HUES6 (cell line): ENCODE results near the gene PPARA.

Experiments
- H3K27ac ChIP-seq: 2 replicates; pipeline ENCODE4 v1.7.0; 2013; ENCODE audit warnings: low read depth, mild to moderate bottlenecking, low read length, inconsistent platforms
- H3K27me3 ChIP-seq: 2 replicates; pipeline ENCODE4 v1.6.1; 2013; ENCODE audit warnings: low read length; ENCODE audit not compliant: control insufficient read depth, insufficient read depth
- H3K36me3 ChIP-seq: 2 replicates; pipeline ENCODE4 v1.6.1; 2013; ENCODE audit warnings: low read length; ENCODE audit not compliant: control insufficient read depth, insufficient read depth
- H3K4me1 ChIP-seq: 2 replicates; pipeline ENCODE4 v1.6.1; 2013; ENCODE audit warnings: low read length; ENCODE audit not compliant: control insufficient read depth, insufficient read depth
- H3K4me3 ChIP-seq: 2 replicates; pipeline ENCODE4 v1.5.1; 2013; ENCODE audit warnings: low read depth, low read length
- H3K9ac ChIP-seq: one replicate; pipeline ENCODE4 v1.6.1; 2013; ENCODE audit warnings: mild to moderate bottlenecking, low read length
- H3K9me3 ChIP-seq: 2 replicates; pipeline ENCODE4 v1.6.1; 2013; ENCODE audit warnings: low read depth, low read length; ENCODE audit not compliant: control insufficient read depth, insufficient read depth

PPARA gene

DNA sequence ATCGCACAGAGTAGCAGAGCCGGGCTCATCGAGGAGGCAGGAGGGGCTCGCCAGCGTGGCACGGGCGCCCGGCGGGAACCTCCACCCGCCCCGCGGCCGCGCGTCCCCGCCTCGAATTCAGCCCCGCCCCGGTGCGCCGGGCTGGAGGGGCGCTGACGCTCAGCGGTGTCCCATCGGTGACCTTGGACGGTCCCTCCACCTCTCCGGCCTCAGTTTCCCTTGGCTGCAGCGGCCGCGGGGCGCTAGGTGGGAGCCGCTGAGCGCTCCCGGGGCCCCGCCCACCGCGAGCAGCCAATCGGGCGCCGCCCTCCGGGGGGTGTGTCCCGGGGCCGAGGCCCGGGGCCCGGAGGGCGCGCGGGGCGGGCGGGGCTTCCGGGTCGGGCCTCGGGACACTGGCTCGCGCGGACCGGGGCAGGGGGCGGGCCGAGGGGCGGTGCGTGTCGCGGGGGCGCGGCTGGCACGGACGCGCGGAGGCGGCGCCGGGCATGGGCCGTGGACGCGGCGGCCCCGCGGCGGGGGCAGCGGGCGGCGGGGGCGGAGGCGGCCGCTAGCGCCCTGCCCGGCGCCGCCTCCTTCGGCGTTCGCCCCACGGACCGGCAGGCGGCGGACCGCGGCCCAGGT is at the start of gene PPARA:
PPARA (plus strand) TSS at position 493 of the 621 bp plus-strand sequence. CDS start 47,858 bp downstream, outside the sequence.
- Histone ChIP-seq H3K4me1 (peaks cover 11% of the 10 kb centered on the region; the same call in 1 of the 2 replicates), H3K9me3 (no peaks in the 10 kb centered on the region), H3K4me3 (peak within 1 kb of the TSS; percentile 89), H3K27ac (no peak within 1 kb of the TSS), H3K27me3 (peaks cover 69% of the 10 kb centered on the region), H3K9ac (peak within 1 kb of the TSS; percentile 48), H3K36me3 (no peaks in the 10 kb centered on the region)

DNA sequence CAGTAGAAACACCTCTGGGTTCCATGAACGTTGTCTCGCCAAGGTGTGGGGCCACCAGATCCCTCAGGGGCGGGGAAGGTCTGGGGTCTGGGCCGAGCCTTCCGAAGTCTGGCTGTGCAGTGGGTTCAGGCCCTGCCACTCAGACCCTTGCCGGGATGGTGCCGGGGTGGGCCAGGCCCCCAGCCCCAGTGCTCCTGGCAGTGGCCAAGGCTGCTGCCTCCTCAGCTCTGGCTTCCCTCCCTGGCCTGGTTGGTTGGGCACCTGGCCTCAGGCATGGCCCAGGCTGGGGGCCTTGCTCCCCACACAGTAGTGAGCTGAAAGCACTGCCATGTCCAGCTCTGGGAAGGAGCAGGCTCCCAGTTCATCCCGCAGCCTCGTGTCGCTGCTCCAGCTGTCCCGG is 48.2 kb upstream of the PPARA start:
- H3K27ac ChIP-seq = no peak overlapping the region
- no peaks in the 10 kb centered on the region for H3K36me3 ChIP-seq
- no peaks in the 10 kb centered on the region for H3K9me3 ChIP-seq
- no peaks in the 10 kb centered on the region for H3K27me3 ChIP-seq
- H3K4me1 ChIP-seq = no peaks in the 10 kb centered on the region
- H3K4me3 ChIP-seq = no peak overlapping the region
- H3K9ac ChIP-seq = no peak overlapping the region

DNA sequence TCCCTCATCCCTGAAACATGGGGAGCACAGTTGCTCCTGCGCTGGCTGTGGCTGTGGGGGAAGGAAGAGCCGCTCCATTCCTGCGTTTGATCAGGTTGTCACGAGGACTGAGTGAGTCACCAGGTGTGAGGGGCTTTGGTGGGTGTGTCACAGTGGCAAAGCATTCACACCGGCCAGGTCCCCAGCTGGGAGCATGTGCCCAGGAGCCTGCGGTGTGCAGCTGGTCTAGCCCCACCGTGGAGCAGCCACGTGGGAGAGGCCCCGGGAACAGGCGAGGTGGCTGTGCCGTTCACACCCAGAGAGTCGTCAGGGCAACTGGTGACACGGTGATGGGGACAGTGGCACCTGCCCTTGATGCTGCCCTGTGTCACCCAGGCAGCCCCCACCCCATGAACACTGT is 47.6 kb upstream of the PPARA start:
- no peak overlapping the region for H3K4me3 ChIP-seq
- no peak overlapping the region for H3K27ac ChIP-seq
- H3K9ac ChIP-seq = no peak overlapping the region
- no peaks in the 10 kb centered on the region for H3K27me3 ChIP-seq
- no peaks in the 10 kb centered on the region for H3K9me3 ChIP-seq
- no peaks in the 10 kb centered on the region for H3K4me1 ChIP-seq
- no peaks in the 10 kb centered on the region for H3K36me3 ChIP-seq

GRCh38 chr22:46103181-46103580 is 47.1 kb upstream of the PPARA start:
- Histone ChIP-seq H3K27ac (no peak overlapping the region), H3K36me3 (no peaks in the 10 kb centered on the region), H3K9ac (no peak overlapping the region), H3K4me3 (no peak overlapping the region), H3K27me3 (no peaks in the 10 kb centered on the region), H3K9me3 (no peaks in the 10 kb centered on the region), H3K4me1 (no peaks in the 10 kb centered on the region)

- H3K27ac ChIP-seq = no peak overlapping the region
- H3K9me3 ChIP-seq = no peaks in the 10 kb centered on the region
- H3K4me3 ChIP-seq = no peak overlapping the region
- H3K27me3 ChIP-seq = no peaks in the 10 kb centered on the region
- H3K36me3 ChIP-seq = no peaks in the 10 kb centered on the region
- no peak overlapping the region for H3K9ac ChIP-seq
- H3K4me1 ChIP-seq = no peaks in the 10 kb centered on the region
Measured at GRCh38 chr22:46103664-46104063, 46.7 kb upstream of the PPARA start.

GRCh38 chr22:46104170-46104880 is 46.0 kb upstream of the PPARA start:
- Histone ChIP-seq H3K27me3 (no peaks in the 10 kb centered on the region), H3K27ac (no peak overlapping the region), H3K9ac (no peak overlapping the region), H3K9me3 (no peaks in the 10 kb centered on the region), H3K4me1 (peaks cover under 1% of the 10 kb centered on the region; the same call in 1 of the 2 replicates), H3K4me3 (no peak overlapping the region), H3K36me3 (no peaks in the 10 kb centered on the region)

GRCh38 chr22:46104881-46105493 is 45.3 kb upstream of the PPARA start:
- H3K9ac ChIP-seq = no peak overlapping the region
- no peaks in the 10 kb centered on the region for H3K27me3 ChIP-seq
- H3K4me3 ChIP-seq = no peak overlapping the region
- no peak overlapping the region for H3K27ac ChIP-seq
- H3K9me3 ChIP-seq = no peaks in the 10 kb centered on the region
- peaks cover 7% of the 10 kb centered on the region; the same call in 1 of the 2 replicates for H3K4me1 ChIP-seq
- H3K36me3 ChIP-seq = no peaks in the 10 kb centered on the region

- Histone ChIP-seq H3K27me3 (no peaks in the 10 kb centered on the region), H3K9ac (no peak overlapping the region), H3K9me3 (no peaks in the 10 kb centered on the region), H3K36me3 (no peaks in the 10 kb centered on the region), H3K27ac (no peak overlapping the region), H3K4me3 (no peak overlapping the region), H3K4me1 (peaks cover 14% of the 10 kb centered on the region; the same call in 1 of the 2 replicates)
Measured at GRCh38 chr22:46105494-46106278, 44.6 kb upstream of the PPARA start.

- Histone ChIP-seq H3K27ac (no peak overlapping the region), H3K9ac (no peak overlapping the region), H3K4me3 (no peak overlapping the region), H3K27me3 (no peaks in the 10 kb centered on the region), H3K4me1 (peaks cover 20% of the 10 kb centered on the region; the same call in 1 of the 2 replicates), H3K36me3 (no peaks in the 10 kb centered on the region), H3K9me3 (no peaks in the 10 kb centered on the region)
Measured at GRCh38 chr22:46106279-46107022, 43.9 kb upstream of the PPARA start.

GRCh38 chr22:46107089-46107664 is 43.1 kb upstream of the PPARA start:
- H3K27ac ChIP-seq = no peak overlapping the region

More at GRCh38 chr22:46107089-46107664, 43.1 kb upstream of the PPARA start:
- H3K9me3 ChIP-seq = no peaks in the 10 kb centered on the region
- no peaks in the 10 kb centered on the region for H3K27me3 ChIP-seq
- no peak overlapping the region for H3K9ac ChIP-seq
- peaks cover 27% of the 10 kb centered on the region for H3K4me1 ChIP-seq
- no peak overlapping the region for H3K4me3 ChIP-seq
- no peaks in the 10 kb centered on the region for H3K36me3 ChIP-seq
